Kidney capillary endothelial cell (primary cell): ENCODE data around the gene TTLL5.

ENCODE experiments used
- DNase-seq: peaks from one replicate; pipeline ENCODE4 v3.0.0-alpha.2; 2018; ENCODE audit warnings: low spot score

The TTLL5 gene

DNA sequence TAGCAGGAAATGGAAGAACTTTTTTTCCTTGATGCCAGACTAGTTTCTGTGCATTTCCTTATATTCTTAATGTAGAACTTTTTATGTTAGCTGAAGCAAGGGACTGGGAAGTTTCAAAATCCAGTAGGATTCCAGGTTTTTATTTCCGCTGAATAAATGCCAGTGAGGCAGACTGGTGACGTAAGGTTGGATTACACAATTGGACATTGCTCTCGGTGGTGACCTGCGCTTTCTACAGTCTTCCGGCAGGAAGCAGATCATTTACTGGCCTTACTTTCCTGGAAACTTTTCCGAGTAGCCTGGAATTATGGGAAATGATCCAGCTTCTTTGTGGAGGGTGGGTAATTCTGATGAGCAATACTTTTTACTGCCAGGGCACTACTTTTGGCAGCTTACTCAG is 328.1 kb downstream of the TTLL5 start:
- DNase-seq: peak; percentile 85

DNA sequence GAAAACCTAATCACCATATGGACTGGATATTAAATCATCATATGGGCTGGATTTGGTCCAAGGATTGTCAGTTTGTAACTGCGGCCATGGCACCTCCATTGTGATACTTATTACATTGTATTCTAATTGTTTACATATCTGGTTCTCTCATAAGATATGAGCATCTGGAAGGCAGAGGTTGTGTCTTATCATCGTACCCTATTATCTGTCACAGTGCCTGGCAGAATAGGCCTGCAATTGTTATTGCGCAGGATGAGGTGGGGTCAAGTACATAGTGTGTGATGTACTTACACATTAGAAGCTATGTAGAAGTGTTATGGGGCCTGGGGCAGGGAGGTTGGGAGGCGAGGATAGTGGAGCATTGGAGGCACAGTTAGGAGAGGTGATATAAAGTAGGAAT is 329.3 kb downstream of the TTLL5 start:
- DNase-seq: no peak

DNA sequence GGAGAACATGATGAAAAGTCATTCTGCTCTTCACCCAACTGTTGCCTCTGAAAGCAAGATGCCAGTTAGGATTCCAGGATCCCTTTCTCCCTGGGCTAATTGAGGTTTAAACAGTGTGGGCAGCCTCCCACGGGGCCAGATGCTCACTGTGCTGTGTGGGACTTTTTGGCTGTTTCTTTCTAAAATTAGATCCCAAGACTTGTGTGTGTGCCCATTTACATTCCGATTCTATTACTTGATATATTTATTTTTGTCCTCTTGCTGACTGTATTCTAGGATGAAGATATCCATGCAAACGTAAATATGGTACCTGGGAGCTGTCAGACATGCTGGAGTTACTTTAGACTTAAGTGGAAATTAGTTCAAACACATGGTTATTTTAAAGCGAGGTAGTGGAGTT is 330.7 kb downstream of the TTLL5 start:
- DNase-seq: no peak

DNA sequence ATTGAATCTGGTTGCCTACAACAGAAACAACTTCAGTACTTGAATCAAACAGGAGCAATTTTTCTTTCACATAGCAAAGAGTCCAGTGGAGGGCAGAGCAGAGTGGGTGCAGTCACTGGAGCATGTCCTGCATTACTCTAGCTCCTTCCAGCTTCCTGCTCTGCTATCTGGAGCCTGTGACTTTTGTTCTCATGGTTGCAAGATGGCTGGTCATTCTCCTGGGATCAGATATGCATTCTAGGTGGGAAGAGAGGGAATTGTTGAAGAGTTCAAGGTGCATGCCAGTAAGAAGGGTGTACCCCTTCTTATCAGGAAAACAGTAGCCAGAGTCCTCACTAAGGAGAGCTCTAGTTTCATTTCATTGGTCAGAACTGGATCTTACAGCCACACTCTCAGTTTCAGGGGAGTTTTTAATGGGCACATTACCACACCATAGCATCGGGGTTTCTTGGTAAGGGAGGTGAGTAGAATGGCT is 332.6 kb downstream of the TTLL5 start:
- no peak for DNase-seq

DNA sequence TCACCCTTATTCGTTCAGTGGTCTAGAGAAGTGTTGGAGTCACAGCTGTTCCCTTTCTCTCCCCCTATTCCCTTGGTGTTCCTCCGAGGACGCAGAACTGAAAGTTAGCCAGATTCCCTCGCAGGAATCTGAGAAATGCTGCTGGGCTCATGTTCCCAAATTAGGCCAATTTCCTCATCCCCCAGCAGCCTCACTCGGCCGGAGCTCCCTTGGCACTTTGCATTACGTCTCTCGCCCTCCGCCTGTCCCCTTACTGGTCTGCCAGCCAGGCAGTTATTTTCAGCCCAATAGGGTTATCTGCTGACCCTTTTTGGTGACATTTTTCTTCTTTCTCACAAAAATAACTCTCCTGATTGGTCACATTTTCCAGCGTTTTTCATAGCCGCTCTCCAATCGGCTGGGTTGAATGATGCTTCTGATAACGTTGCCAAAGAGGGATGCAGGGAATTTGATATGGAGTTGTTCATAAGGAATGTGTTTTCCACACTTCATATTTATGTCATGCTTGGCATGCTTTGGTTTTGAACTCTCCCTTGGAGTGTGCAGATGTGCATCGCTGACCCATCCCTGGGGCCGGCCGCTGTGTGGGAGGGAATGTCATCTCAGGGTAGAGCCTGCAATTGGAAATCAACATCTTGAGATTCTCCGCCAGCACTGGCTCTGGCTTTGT is 334.5 kb downstream of the TTLL5 start:
- no peak for DNase-seq

DNA sequence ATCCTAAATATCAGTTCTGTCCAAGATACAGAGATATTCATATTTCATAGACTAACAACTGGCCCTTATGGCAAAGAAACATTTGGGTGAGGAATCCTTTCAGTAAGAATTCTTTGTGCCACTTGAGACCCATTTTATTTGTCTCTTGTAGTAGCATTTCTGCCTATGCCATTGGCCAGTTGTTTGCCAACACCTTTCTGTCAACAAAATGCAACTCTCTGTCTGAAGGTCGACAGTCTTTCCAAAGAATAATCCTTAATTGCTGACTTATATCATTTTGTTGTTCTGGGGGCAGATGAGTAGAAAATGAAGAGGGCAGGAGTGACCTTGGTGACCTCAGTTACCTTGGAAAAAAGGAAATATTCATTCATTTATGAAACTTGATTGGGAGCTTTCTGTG is 335.4 kb downstream of the TTLL5 start:
- DNase-seq: no peak

DNA sequence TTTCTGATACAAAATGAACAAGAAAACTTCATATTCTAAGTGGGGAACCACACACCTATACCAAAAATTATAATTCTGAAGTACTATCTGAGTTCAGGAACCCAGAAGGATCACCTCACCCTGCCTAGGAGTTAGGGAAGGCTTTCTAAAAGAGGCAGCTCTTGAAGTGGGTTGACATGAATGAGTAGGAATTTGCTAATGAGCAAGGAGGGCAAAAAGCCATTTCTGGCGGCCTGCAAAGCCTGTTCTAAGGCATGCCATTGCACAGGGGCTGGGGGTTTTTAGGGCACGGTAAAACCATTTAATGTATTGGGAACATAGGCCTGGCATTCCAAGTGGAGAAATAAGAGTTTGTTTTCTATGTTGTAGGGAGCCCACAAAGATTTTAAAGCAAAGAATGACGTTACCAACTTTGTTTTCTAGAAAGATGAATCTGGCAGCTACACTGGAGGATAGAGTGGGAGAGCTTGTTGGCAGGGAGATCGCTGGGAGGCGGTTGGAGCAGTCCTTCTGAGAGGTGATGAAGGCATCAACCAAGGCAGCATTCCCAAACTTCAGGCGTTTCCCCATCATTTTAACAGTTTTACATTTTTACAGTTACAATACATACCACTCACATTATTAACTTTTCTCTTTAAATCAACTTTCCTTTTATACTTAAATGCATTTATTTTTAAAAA is 338.6 kb downstream of the TTLL5 start:
- no peak for DNase-seq

DNA sequence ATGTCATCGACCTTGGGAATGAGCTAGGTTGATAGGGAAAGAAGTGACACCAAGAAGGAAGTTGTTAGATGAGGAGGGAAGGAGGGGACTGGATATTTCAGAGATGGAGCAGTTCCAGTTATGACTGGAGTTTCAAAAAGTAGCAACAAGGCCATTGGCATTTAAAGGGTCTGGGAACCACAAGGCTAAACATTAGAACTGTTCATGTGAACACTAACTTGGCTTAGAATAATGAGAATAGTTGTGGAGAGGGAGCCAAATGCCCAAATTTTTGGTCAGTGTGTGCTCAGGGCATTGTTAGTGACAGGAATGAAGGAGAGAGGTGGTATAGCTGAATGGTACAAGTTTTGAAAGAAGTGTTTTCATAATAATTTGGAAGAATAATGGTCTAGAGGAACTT is 341.3 kb downstream of the TTLL5 start:
- no peak for DNase-seq
